CD4-positive, alpha-beta T cell treated with Interleukin-21 for 1 hour (primary cell): ENCODE data around the gene WWOX.

Experiments used
- DNase-seq: peaks from one replicate; pipeline ENCODE4 v3.0.0-alpha.2; 2020

WWOX gene

GRCh38 chr16:78788276-78788675 is 688.8 kb downstream of the WWOX start:
- DNase-seq: no peak

- DNase-seq: no peak
Observed at GRCh38 chr16:78788696-78789095, 689.2 kb downstream of the WWOX start.

DNA sequence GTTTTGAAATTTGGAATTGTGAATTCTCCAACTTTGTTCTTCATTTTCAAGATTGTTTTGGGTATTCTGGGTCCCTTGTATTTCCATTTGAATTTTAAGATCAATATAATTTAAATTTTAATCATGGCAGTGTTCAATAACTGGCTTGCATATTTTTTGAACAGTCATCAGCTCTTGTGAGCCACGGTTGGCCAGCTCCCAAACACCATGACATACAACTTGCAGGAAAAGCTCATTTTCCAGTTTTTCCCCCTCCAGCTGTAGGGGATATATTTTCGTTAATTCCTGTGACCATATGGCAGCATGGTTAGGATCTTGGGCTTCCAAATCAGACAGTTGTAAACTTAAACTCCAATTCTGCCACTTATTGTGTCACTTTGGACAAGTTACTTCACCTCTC is 690.1 kb downstream of the WWOX start:
- DNase-seq: no peak

GRCh38 chr16:78791011-78791410 is 691.6 kb downstream of the WWOX start:
- DNase-seq: no peak

- no peak for DNase-seq
Observed at GRCh38 chr16:78791926-78792325, 692.5 kb downstream of the WWOX start.

DNA sequence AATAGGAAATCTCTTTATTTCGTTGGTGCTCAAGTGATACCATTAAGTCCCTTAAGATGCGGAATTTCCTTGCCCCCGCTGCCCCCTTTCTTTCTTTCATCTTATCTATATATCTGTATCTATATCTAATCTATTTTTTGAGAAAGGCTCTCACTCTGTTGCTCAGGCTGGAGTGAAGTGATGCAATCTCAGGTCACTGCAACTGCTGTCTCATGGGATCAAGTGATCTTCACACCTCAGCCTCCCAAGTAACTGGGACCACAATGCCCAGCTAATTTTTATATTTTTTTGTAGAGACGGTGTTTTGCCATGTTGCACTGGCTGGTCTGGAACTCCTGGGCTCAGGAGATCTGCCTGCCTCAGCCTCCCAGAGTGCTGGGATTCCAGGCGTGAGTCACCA is 693.5 kb downstream of the WWOX start:
- DNase-seq: no peak

- peak; percentile 25 for DNase-seq
Observed at GRCh38 chr16:78794581-78795250, 695.3 kb downstream of the WWOX start.

DNA sequence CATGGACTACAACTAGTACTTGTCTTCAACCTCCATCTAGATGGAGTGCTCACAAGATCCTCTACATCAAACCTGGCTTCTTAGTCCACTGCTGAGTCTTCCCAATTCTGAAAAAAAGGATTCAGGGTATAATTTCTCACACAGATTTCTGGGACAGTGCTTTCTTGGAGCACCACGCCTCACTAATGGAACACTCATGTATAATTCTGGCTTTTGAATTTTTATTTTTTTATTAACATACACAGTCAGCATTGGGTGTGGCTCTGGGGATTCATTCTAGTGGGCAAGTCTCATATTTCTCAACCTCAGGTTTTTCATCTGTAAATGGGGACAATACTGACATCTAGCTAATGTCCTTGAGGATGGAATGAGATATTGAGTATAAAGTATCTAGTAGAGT is 696.0 kb downstream of the WWOX start:
- DNase-seq: no peak

DNA sequence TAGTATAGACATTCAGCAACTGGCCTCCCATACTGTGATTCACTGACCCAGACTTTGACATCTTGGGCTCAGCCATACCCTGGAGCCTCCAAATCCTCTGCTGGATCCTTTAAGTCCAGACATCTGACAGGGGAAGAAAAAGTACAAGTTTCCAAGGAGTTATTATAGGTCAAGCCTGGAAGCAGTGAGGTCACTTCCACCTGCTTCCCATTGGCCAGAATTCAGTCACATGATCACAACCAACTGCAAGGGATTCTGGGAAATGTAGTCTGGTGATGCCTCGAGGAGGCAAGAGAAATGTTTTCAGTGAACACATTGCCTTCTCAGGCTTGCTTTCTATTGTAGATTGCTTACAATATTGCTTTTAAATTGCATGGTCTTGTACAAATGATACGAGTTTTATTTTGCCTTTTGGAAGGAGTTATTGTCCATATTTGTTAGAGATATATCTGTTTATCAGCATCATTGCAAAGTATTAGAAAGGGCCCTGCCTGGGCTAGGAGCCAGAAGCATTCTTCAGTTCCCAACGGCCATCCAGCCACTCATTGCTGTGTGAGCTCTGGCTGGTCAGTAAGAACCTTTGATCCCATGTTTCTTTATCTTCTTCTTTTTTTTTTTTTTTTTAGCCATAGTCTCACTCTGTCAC is 696.9 kb downstream of the WWOX start:
- DNase-seq: peak; percentile 66

GRCh38 chr16:78799429-78799828 is 700.0 kb downstream of the WWOX start:
- no peak for DNase-seq

DNA sequence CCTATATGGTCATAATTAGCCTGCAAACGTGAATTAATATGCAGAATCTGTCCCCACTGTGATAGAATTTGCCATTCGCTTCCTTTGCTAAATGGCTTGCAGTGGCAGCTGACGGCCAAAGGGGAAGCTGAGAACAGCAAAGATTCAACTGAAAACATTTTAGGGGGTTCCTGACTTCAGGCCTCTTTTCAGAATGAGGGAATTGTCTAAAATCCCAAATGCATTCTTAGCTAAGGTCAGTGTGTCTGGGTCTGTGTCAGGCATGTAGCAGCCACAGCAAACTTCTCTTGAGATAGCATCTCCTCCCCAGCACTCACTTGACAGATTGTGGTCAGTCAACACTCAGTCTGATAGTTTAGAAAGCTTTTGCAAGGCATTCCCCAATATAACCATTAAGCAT is 701.1 kb downstream of the WWOX start:
- DNase-seq: no peak

DNA sequence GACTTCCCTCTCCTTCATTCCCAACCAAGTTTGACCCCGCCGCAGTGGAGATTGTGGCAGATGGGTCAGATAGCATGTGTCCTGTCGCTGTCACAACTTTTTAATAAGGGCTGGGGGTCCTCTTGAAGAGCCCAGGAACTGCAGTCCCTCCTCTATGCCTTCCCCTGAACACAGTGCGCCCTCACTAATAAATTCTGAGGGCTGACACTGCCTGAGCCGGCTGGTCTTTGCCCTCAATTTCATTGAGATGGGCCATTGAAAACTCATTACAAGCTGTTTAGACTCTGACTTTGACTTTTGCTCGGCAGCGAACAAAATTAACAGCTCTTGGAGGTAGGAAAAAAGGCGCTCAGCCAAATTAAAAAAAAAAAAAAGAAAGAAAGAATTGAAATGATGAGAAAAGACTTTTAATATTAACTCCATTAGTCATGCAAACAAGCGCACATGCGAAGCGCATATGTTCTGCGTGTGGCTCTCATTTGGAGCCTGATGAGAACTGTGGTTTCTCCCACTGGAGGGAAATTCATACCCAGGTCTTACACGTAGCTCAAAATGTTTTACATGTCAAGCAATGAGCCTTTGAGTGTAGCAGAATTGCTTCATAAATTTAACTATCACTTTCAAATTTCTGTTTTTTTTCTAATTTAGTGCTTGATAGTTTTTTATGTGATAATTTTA is 704.7 kb downstream of the WWOX start:
- DNase-seq: no peak

DNA sequence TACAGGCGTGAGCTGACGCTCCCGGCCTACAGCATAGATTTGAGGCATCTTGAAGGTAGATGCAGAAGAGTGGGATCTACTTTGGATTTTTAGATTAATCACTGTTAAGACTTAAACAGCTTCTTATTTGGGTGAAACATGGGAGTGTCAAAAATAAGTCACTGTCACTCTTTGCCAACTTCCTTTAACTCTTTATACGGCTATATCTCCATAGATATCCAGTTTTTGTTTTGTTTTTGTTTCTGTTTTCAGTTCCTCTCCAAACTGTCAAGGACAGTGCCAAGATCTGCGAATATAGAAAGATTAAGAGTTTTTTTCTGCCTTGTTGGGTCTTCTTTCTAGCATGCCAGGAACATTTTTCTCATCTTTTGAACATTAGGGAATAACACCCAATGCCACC is 706.1 kb downstream of the WWOX start:
- no peak for DNase-seq

- DNase-seq: no peak
Observed at GRCh38 chr16:78811247-78811646, 711.8 kb downstream of the WWOX start.

- no peak for DNase-seq
Observed at GRCh38 chr16:78812582-78812981, 713.1 kb downstream of the WWOX start.

DNA sequence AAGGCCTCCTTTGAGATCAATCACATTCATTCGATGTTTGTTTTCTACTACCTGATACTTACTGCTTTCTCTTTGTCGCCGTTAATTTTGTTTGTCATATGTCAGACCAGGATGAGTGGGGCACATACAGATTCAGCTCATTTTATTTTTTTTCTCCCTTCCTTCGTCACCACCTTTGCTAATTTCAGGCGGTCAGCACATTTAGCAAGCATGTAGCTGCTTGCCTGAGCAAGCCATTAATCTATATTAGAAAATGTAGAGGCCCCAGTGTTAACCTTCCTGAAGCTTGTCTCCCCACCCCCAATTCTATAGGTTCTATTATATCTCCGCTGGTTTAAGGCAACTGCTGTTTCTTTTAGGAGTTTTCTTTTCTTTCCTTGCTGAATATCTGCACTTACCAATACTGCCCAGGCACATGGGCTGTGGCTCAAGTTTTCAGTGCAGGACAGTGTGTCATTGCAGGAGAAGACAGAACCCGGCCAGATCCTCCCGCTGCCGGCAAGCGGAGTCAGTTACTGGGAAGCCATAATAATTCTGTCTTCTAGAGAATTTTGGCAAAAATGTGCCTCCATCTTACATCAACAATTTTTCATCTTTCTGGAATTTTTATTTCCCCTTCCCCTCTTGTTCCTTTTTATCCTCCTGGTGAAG is 714.3 kb downstream of the WWOX start:
- no peak for DNase-seq

GRCh38 chr16:78815713-78816112 is 716.3 kb downstream of the WWOX start:
- DNase-seq: no peak

DNA sequence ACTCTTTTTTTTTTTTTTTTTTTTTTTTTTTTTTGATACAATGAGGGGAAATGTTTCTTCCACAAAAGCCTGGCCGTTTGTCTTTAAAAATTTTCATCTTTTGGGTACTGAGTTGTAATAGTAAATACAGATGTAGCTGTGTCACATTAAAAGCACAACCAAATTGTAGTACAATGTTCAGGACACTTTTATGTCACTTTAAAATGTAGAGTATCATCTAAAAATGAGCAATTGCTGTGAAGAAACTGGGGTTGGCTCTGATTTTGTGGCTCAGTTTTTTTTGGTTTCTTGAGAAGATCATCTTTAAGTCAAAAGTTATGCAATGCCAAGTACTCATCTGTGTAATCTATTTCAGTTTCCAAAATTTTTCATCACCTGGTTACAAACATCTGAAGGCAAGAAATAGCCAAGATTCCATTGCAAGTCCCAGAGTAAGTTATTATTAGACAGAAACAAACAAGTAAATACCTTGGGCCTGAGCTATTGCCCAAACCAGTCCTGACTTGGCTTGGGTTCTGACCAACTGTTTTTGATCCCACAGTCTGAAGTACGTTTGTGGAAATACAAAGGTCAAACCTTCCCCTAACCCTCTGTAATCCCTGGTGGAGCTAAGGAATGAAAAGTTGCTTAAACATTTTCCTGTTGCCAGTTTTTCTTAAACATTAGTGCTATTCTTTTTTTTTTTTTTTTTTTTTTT is 717.2 kb downstream of the WWOX start:
- DNase-seq: no peak

DNA sequence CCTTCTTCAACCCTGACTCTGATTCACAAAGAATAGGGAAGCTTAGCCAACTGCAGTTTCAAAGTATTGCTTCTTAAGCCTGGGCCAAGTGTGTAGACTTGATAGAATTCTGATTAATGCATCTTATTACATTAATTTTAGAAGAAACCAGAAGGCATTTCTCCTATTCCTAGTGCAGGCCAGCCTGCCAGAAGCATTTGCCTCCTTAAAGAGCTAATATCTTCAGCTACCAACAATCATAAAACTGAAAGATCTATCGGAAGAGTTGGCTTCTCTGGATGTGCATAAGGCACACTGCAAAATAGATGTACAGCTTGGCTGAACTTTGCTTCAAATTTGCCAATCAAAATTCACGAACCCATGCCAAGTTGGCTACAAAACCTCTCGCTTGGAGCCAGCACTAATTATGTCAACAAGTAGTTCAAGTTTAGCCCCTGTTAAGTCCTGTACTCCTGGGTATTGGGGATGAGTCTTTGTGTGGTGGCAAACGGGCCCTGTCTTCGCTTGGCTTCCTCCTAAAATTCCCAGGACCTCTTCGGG is 717.8 kb downstream of the WWOX start:
- DNase-seq: no peak

DNA sequence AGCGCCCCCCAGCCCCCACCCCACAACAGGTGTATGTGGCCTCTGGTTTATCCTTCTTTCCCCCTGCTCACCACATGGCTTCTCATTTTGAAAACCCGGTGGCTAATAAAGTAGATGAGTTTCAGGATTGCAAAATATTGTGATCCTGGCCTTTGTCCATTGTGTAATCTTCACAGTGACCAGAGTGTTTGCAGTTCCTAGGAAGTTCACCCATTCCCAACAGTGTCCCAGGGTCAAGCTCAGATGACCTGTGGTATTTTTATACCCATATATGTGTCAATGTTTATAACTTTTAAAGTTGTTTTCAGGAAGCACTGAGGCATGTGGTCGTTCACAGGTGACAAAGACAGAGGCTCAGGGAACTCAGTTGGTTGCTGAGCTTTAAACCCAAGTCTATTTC is 721.9 kb downstream of the WWOX start:
- DNase-seq: no peak

GRCh38 chr16:78822509-78822908 is 723.1 kb downstream of the WWOX start:
- no peak for DNase-seq

GRCh38 chr16:78823027-78823426 is 723.6 kb downstream of the WWOX start:
- no peak for DNase-seq

DNA sequence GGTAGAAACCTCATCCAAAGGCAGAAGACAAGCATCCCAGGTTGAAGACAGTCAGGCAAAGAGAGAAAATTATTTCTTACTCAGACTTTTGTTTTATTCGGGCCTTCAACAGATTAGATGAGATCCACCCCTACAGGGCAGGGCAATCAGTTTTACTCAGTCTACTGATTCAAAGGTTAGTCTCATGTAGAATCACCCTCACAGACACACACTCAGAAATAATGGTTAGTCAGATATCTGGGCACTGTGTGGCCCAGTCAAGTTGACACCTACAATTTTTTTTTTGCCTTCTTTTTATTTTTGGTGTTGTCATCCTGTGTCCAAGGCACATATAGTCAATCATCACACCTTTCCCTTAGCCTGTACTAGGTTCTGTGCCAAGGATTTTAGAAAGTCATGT is 729.8 kb downstream of the WWOX start:
- DNase-seq: no peak
